B cell (primary cell): ENCODE data around the gene FGFRL1. TPM values are rescaled to one million over a fixed set of nuclear protein-coding genes. Genes with fewer than 3 reads are reported as not detected.
A peak's percentile ranks its signal among the peaks of the same experiment; 100 is the strongest.

Experiments used
- ATAC-seq: fragments of 200-7000 bp; cut with Tn5 transposase; one replicate; pipeline ENCODE4 v1.10.0; 2021; ENCODE audit warnings: low read depth, mild to moderate bottlenecking, moderate number of reproducible peaks, moderate library complexity
- CTCF ChIA-PET: fragments of 350-600 bp; sonication (Branson Sonifier 250); formaldehyde crosslinking; loops from one replicate; lab custom pipeline; 2021; ENCODE audit warnings: antibody characterized with exemption, inconsistent platforms; lab: Charles Lee
- POLR2A ChIA-PET: fragments of 350-600 bp; sonication (Branson Sonifier 250); formaldehyde crosslinking; loops from one replicate; lab custom pipeline; 2021; ENCODE audit warnings: antibody characterized with exemption; lab: Charles Lee
- DNase-seq: peaks from one replicate; pipeline ENCODE4 v3.0.0; 2013
- H2AFZ ChIP-seq: 2 replicates; pipeline ENCODE4 v1.6.1; 2012; ENCODE audit warnings: mild to moderate bottlenecking, low read depth, low read length; ENCODE audit not compliant: insufficient read depth, poor library complexity, severe bottlenecking
- H3K27ac ChIP-seq, 2 donors: 1 replicate in 1 of 2; 2 replicates in 1 of 2; pipeline ENCODE4 v1.5.1; 2012 to 2013; ENCODE audit warnings: low read length in 2 of 2, mild to moderate bottlenecking in 2 of 2, moderate library complexity in 1 of 2
- H3K27me3 ChIP-seq, 4 experiments: fragments of 200-600 bp in 1 of 4; sonication (generic) in 1 of 4; replicated peaks in 1 of 4; 1 replicate in 2 of 4; 2 replicates in 2 of 4; pipeline versions ENCODE4 v1.6.1 to v1.7.0; 2013 to 2016; ENCODE audit warnings: low read length in 3 of 4, mild to moderate bottlenecking in 2 of 4, mixed read lengths in 1 of 4, moderate library complexity in 1 of 4; ENCODE audit not compliant: insufficient read depth in 4 of 4, control insufficient read depth in 3 of 4; ENCODE audit errors: control extremely low read depth in 1 of 4
- H3K36me3 ChIP-seq, 2 experiments: replicated peaks in 1 of 2; 1 replicate in 1 of 2; 2 replicates in 1 of 2; pipeline versions ENCODE4 v1.6.1 to v1.7.1; 2013; ENCODE audit warnings: low read length in 1 of 2; ENCODE audit not compliant: insufficient read depth in 2 of 2, control insufficient read depth in 1 of 2; ENCODE audit errors: control extremely low read depth in 1 of 2, extremely low read depth in 1 of 2
- H3K4me1 ChIP-seq, 2 donors: fragments of 200-600 bp in 1 of 2; sonication (generic) in 1 of 2; 1 replicate in 1 of 2; 2 replicates in 1 of 2; pipeline versions ENCODE4 v1.5.1 to v1.6.1; 2013 to 2017; ENCODE audit warnings: low read length in 2 of 2; ENCODE audit not compliant: control insufficient read depth in 2 of 2, insufficient read depth in 2 of 2
- H3K4me2 ChIP-seq: replicated peaks from 2 replicates; pipeline ENCODE3; 2012; ENCODE audit warnings: mild to moderate bottlenecking, low read depth, low read length; ENCODE audit not compliant: poor library complexity, severe bottlenecking
- H3K4me3 ChIP-seq, 5 experiments: fragments of 200-600 bp in 1 of 5; sonication (generic) in 1 of 5; 1 replicate in 3 of 5; 2 replicates in 2 of 5; pipeline versions ENCODE4 v1.5.1 to v1.7.0; 2011 to 2016; ENCODE audit warnings: low read length in 4 of 5, mild to moderate bottlenecking in 4 of 5, low read depth in 2 of 5, control low read depth in 1 of 5, moderate library complexity in 1 of 5; ENCODE audit not compliant: insufficient read depth in 1 of 5; ENCODE audit errors: control extremely low read depth in 1 of 5, extremely low read depth in 1 of 5
- H3K79me2 ChIP-seq: fragments of 200-600 bp; sonication (generic); one replicate; pipeline ENCODE4 v1.6.0; 2016; ENCODE audit warnings: low read length; ENCODE audit not compliant: control insufficient read depth, insufficient read depth
- H3K9ac ChIP-seq: fragments of 200-600 bp; sonication (generic); 2 replicates; pipeline ENCODE4 v1.6.1; 2017; ENCODE audit warnings: mild to moderate bottlenecking, low read length, moderate library complexity
- H3K9me3 ChIP-seq, 3 donors: one replicate each; pipeline versions ENCODE4 v1.6.1 to v1.7.1; 2013; ENCODE audit warnings: low read length in 2 of 3; ENCODE audit not compliant: control insufficient read depth in 2 of 3, insufficient read depth in 1 of 3; ENCODE audit errors: control extremely low read depth in 1 of 3
- H4K20me1 ChIP-seq: 2 replicates; pipeline ENCODE4 v1.6.0; 2012; ENCODE audit warnings: mild to moderate bottlenecking, low read length; ENCODE audit not compliant: insufficient read depth, control insufficient read depth, poor library complexity, severe bottlenecking
- H3K27ac Mint-ChIP-seq: one replicate; pipeline ENCODE4 v1.8.0; 2021; ENCODE audit warnings: mixed read lengths
- H3K27me3 Mint-ChIP-seq: one replicate; pipeline ENCODE4 v1.8.0; 2021; ENCODE audit warnings: mixed read lengths
- H3K4me1 Mint-ChIP-seq: one replicate; pipeline ENCODE4 v1.8.0; 2021; ENCODE audit warnings: mixed read lengths
- H3K4me3 Mint-ChIP-seq: one replicate; pipeline ENCODE4 v1.8.0; 2021; ENCODE audit warnings: mixed read lengths
- H3K9me3 Mint-ChIP-seq: one replicate; pipeline ENCODE4 v1.8.0; 2022; ENCODE audit warnings: mixed read lengths; ENCODE audit not compliant: insufficient read depth
- CTCF ChIP-seq: fragments of 200-600 bp; IDR thresholded peaks from one replicate; pipeline ENCODE4 v1.8.0; 2022; ENCODE audit warnings: antibody characterized with exemption, mild to moderate bottlenecking
- EZH2 ChIP-seq: IDR thresholded peaks from 2 replicates; pipeline ENCODE4 v1.6.1; 2012; ENCODE audit warnings: borderline replicate concordance, low read depth, mild to moderate bottlenecking, moderate library complexity, low read length; ENCODE audit not compliant: insufficient read depth, poor library complexity, severe bottlenecking
- WGBS: methylation state at CpG from one replicate; pipeline ENCODE4 v1.1.5; 2013; ENCODE audit warnings: missing lambda C conversion rate; ENCODE audit not compliant: insufficient coverage; 5-methylcytosine and 5-hydroxymethylcytosine counted together
- intact Hi-C: fragments of 100-400 bp; cut with micrococcal nuclease; formaldehyde crosslinking; loops from one replicate; pipeline ENCODE4 v1.10.0; 2022
- polyA plus RNA-seq: library from polyadenylated mRNA; depleted of rRNA; stranded (reverse); fragments of >200 nt; gene quantifications from 2 replicates; pipeline ENCODE4 v1.2.3, GENCODE V29; 2012
- total RNA-seq, 2 donors: library from RNA; stranded (reverse); fragments of 120-200 nt in 1 of 2; gene quantifications; 1 replicate in 1 of 2; 2 replicates in 1 of 2; pipeline versions ENCODE4 v1.2.3 to v1.2.4, GENCODE V29; 2013 to 2022

FGFRL1 gene
- total and polyA plus RNA-seq, 2 donors (not counting 1 experiment from before 2014, with no cell fraction given): 24.1 to 28.9 TPM

GRCh38 chr4:1042352-1043055, 31.1 kb downstream of the FGFRL1 start:
- no peak overlapping the region for H3K4me2 ChIP-seq
- ChIA-PET CTCF (no interaction called here), POLR2A (no interaction called here)
- peaks cover 0 to 28% (median 13%) of the 10 kb centered on the region in 4 experiments for H3K27me3 ChIP-seq
- no peak overlapping the region for H3K4me3 Mint-ChIP-seq
- no peaks in the 10 kb centered on the region for H3K4me1 Mint-ChIP-seq
- peaks cover 0 to 6% (median 0%) of the 10 kb centered on the region in 3 donors for H3K9me3 ChIP-seq
- H3K4me1 ChIP-seq: peaks cover 0 to 10% of the 10 kb centered on the region in 2 donors
- 95% methylated on average over 13 of the region's 17 CpGs for WGBS
- TF ChIP-seq CTCF: no peak
- peaks cover 14% of the 10 kb centered on the region for H3K27me3 Mint-ChIP-seq
- intact Hi-C loops: no loop called here
- H3K36me3 ChIP-seq: no peaks in the 10 kb centered on the region
- no peak for DNase-seq
- no peaks in the 10 kb centered on the region for H3K9me3 Mint-ChIP-seq
- no peak overlapping the region for H3K9ac ChIP-seq
- no peaks in the 10 kb centered on the region for H4K20me1 ChIP-seq
- H2AFZ ChIP-seq: no peak overlapping the region
- no peak for ATAC-seq
- H3K27ac Mint-ChIP-seq: no peak overlapping the region
- no peak overlapping the region for H3K4me3 ChIP-seq
- no peaks in the 10 kb centered on the region for H3K79me2 ChIP-seq
- H3K27ac ChIP-seq: no peak overlapping the region

- Histone ChIP-seq H3K9ac (no peak overlapping the region), H4K20me1 (no peaks in the 10 kb centered on the region), H3K4me1 (peaks cover 0 to 10% of the 10 kb centered on the region in 2 donors), H3K9me3 (peaks cover 0 to 7% (median 0%) of the 10 kb centered on the region in 3 donors), H3K36me3 (no peaks in the 10 kb centered on the region), H3K27me3 (peaks cover 0 to 32% (median 13%) of the 10 kb centered on the region in 4 experiments), H3K27ac (no peak overlapping the region), H3K4me3 (no peak overlapping the region), H2AFZ (no peak overlapping the region), H3K4me2 (no peak overlapping the region), H3K79me2 (no peaks in the 10 kb centered on the region)
- TF ChIP-seq EZH2 (no peak), CTCF (no peak)
- ATAC-seq (no peak), DNase-seq (no peak)
- Mint-ChIP-seq H3K4me3 (no peak overlapping the region), H3K9me3 (no peaks in the 10 kb centered on the region), H3K4me1 (no peaks in the 10 kb centered on the region), H3K27me3 (peaks cover 18% of the 10 kb centered on the region), H3K27ac (peak overlapping the region; percentile 10)
- WGBS: 71% methylated on average over 7 of the region's 7 CpGs
- intact Hi-C loops: no loop called here
- CTCF ChIA-PET: no interaction called here
- POLR2A ChIA-PET: no interaction called here
Measured at GRCh38 chr4:1043162-1043561, 31.7 kb downstream of the FGFRL1 start.
